ENCODE results near the gene NEK6.

DNA sequence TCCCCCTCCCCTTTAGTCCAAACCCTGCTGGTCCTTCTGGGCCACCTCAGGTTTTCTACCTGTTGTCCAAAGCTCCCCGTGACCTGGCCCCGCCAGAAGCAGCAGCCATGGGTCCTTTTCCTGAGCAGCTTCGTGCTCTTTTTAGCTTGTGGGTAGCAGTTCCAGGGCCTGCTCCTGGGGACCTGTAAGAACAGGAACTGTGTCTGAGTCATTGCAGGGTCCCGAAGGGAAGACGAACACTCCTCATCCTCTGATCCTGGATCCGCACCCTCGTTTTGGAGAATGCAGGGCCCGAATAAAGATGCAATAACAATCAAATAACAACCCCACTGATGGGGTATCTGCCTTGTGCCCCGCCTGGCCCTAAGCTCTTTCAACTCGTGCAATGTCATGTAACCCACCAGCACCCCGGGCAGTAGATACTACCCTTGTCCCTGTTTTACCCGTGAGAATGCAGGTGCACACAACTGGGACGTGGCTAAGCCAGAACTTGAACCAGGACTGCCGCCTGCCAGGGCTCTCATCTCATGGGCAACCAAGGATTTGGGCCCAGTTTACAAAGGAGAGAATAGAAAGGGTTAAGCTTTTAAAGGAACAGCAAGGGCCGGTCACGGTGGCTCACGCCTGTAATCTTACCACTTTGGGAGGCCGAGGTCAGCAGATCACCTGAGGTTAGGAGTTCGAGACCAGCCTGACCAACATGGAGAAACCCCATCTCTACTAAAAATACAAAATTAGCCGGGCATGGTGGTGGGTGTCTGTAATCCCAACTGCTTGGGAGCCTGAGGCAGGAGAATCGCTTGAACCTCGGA lies 33.2 kb downstream of the NEK6 start:
- TF ChIP-seq POLR2AphosphoS5 (IDR thresholded peaks at IDR 0.05; ENCODE audit: low read depth, low read length): no peak
- TF ChIP-seq TAF1 (IDR thresholded peaks at IDR 0.05; ENCODE audit: borderline replicate concordance, insufficient read depth, low read length): no peak
- TF ChIP-seq SIN3A (IDR thresholded peaks at IDR 0.05; ENCODE audit: borderline replicate concordance, insufficient read depth, low read length): no peak
- TF ChIP-seq REST (IDR thresholded peaks at IDR 0.05; ENCODE audit: insufficient read depth in 1 of 2, low read depth in 2 of 2, low read length in 2 of 2): no peak

Measured in PFSK-1 (cell line).